OCI-LY3 (cell line): ENCODE data around the gene C10orf90.

Experiments used
- CTCF ChIP-seq: fragments of 200-600, 300-600 bp; sonication (generic); IDR thresholded peaks from 2 replicates; pipeline ENCODE4 v1.5.1; 2014; ENCODE audit warnings: antibody characterized with exemption, low read length, low read depth
- EZH2phosphoT487 ChIP-seq: fragments of 200-600 bp; shearing (Covaris generic); IDR thresholded peaks from 2 replicates; pipeline ENCODE4 v1.6.1; 2018; ENCODE audit warnings: antibody characterized with exemption, mixed run types, low read depth

GRCh38 chr10:126670056-126670894 is at the start of gene C10orf90:
- TF ChIP-seq CTCF (no peak), EZH2phosphoT487 (no peak)
